NCI-H226 (cell line): ENCODE data around the gene SRPK1.
"Not testable (repeated sequence)": the region's sequence is repeated elsewhere in the genome, so short reads cannot be mapped to it uniquely, and the experiment has no call there.

Experiments
- DNase-seq: peaks from one replicate; pipeline ENCODE4 v3.0.0-alpha.2; 2015

Gene SRPK1

GRCh38 chr6:35920793-35921732, at the start of gene SRPK1:
SRPK1 (minus strand) TSS chr6:35921098; CDS start chr6:35921056, 42 bp downstream.
- peak; percentile 79 for DNase-seq

DNA sequence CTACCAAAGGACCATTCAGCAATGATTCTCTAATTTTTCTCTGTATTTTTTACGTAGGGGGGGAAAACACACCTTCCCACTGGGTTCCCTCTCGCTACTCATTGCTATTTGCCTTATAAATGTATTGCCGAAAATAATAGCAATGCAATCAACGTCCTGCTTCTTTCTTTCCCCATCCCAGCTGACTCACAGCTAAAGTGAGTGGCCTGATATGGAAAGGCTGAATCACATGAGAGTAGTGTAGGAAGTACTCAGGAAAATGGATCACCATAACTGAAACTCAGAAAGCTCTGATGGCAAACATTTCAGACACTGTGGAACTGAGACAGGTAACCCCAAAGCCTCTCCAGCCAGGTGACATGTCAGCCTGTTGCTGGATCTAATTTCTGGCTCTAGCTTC, 49.3 kb upstream of the SRPK1 start:
- DNase-seq, result peak; percentile 75

DNA sequence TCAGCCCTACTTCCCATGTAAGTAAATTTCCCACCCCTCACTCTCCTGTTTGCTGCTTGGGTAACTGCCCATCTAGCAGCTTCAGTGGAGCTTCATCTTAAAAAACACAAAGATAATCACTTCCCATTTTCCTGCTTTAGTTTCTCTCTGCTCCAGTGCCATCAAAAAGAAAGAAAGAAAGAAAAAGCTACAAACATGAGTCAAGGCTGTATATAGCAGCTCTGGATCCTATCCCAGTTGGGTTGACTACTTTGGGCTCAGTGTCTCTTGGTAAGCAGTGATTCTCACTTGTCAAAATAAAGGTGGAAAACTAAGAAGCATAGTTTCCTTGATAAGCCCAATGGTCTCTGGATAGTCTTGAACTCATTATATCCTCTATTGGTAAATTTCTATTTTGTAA, 48.7 kb upstream of the SRPK1 start:
- no peak for DNase-seq

GRCh38 chr6:35968821-35969220, 47.9 kb upstream of the SRPK1 start:
- no peak for DNase-seq

DNA sequence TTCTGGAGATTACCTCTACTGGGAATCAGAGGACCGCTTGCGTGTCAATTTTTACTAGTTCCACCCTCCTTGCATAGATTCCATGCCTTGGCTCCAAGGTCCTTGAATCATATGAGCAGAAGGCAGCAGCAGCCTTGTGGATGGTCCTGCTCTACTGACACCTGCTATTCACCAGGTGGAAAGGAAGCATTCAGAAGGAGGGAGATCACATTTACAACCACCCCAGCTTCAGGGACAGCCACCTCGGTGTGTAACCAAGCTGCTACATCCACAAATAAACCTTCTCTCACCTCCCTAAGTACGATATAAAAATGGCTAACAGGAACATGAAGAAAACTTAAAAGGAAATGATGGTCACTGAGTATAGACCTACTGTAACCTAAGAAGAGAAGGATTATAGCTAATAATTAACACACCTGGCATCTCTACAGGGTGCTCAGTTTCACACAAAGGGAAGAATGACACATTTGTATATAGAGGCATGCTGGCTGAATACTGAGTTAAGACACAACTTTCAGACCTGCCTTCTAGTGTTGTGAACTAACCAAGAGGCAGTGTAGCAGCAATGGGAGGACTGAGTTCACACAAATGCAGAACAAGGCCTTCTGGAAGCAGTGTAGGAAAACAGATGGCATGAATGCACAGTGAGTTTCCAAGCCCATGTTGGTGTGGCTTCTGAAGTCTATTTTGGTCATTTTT, 46.3 kb upstream of the SRPK1 start:
- DNase-seq, result no peak

DNA sequence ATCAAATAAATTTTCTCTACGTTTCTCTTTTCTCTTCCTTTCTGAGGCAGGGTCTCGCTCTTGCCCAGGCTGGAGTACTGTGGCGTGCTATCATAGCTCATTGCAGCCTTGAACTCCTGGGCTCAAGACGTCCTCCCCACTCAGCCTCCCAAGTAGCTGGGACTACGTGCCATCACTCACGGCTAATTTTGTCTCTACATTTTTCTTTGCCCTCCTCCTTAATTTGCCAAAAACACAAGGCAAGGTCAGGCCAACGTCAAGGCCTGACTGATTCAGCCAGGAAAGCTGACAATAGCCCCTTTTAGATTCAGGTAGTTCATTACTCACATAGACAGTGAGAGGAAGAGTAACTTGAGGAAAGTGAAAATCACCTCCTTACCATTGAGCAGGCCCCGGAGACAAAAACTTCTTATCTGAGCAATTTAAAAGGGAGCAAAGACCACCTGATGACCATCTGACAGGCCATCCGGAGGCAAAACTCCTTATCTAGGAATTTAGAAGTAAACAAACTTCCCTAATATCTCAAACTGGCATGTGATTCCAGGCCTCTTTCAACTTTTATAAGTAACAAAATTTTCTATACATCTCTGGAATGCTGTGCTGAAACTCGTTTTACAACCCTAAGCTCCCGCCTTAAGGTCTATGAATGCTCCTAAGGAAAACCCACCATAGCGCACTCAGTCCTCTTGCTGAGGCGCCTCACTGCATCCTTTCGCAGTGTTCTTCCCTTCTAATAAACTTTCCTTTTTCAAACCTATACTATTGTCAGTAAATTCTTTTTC, 42.1 kb upstream of the SRPK1 start:
- DNase-seq, result no peak

GRCh38 chr6:35960187-35960586, 39.3 kb upstream of the SRPK1 start:
- DNase-seq, result no peak

DNA sequence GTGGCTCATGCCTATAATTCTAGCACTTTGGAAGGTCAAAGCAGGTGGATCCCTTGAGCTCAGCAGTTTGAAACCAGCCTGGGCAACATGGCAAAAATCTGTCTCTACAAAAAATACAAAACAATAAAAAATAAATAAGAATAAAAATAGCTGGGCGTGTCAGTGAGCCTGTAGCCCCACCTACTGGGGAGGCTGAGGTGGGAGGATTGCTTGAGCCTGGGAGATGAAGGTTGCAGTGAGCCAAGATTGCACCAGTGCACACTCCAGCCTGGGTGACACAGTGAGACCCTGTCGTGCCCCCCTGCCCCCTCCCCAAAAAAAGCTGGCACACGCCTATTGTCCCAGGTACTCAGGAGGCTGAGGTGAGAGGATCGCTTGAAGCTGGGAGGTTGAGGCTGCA, 35.1 kb upstream of the SRPK1 start:
- no peak for DNase-seq

GRCh38 chr6:35955521-35955920, 34.6 kb upstream of the SRPK1 start:
- no peak for DNase-seq

- peak; percentile 52 for DNase-seq
These were observed 34.2 kb upstream of the SRPK1 start for GRCh38 chr6:35955071-35955470.

- peak; percentile 38 for DNase-seq
These were observed 33.4 kb upstream of the SRPK1 start for GRCh38 chr6:35954333-35954732.

GRCh38 chr6:35948725-35949124, 27.8 kb upstream of the SRPK1 start:
- peak; percentile 37 for DNase-seq

GRCh38 chr6:35945650-35946025, 24.7 kb upstream of the SRPK1 start:
- DNase-seq, result no peak

- DNase-seq, result no peak
These were observed 22.5 kb upstream of the SRPK1 start for GRCh38 chr6:35943390-35943789.

GRCh38 chr6:35942355-35942754, 21.5 kb upstream of the SRPK1 start:
- DNase-seq, result no peak

- not testable (repeated sequence) for DNase-seq
These were observed 20.3 kb upstream of the SRPK1 start for GRCh38 chr6:35941170-35941569.

GRCh38 chr6:35940014-35940413, 19.1 kb upstream of the SRPK1 start:
- not testable (repeated sequence) for DNase-seq

GRCh38 chr6:35939259-35939658, 18.4 kb upstream of the SRPK1 start:
- not testable (repeated sequence) for DNase-seq

DNA sequence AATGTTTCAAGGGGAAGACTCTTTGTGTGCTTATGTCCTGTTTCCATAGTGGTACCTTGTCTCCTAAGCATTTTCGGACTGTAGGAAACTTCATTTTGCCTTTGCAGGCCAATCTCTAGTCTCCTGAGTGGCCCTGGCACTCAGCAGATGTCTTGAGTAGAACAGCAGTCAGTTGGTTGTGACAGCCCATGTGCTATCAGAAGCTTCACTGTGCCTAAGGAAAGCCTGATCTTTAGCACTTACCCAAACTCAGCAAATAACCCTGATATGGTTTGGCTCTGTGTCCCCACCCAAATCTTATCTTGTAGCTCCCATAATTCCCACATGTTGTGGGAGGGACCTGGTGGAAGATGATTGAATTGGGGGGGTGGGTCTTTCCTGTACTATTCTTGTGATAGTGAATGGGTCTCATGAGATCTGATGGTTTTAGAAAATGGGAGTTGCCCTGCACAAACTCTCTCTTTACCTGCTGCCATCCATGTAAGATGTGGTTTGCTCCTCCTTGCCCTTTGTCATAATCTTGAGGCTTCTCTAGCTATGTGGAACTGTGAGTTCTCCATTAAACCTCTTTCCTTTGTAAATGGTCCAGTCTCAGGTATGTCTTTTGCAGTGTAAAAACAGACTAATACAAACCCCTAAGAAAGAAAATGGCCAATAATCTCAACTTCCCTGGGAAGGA, 15.9 kb upstream of the SRPK1 start:
- DNase-seq, result no peak

GRCh38 chr6:35935469-35935868, 14.6 kb upstream of the SRPK1 start:
- no peak for DNase-seq

- no peak for DNase-seq
These were observed 12.9 kb upstream of the SRPK1 start for GRCh38 chr6:35933844-35934243.

DNA sequence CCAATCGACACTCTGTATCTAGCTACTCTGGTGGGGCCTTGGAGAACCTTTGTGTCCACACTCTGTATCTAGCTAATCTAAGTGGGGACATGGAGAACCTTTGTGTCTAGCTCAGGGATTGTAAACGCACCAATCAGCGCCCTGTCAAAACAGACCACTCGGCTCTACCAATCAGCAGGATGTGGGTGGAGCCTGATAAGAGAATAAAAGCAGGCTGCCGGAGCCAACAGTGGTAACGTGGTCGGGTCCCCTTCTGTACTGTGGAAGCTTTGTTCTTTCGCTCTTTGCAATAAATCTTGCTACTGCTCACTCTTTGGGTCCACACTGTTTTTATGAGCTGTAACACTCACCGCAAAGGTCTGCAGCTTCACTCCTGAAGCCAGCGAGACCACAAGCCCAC, 11.0 kb upstream of the SRPK1 start:
- DNase-seq, result not testable (repeated sequence)

GRCh38 chr6:35931120-35931561, 10.2 kb upstream of the SRPK1 start:
- no peak for DNase-seq
